ENCODE data around the gene EXOSC6. TPM values are rescaled to one million over a fixed set of nuclear protein-coding genes. Genes with fewer than 3 reads are reported as not detected.

EXOSC6 gene
- 10 to 100 TPM; 25.7 to 25.8 TPM for total RNA-seq

GRCh38 chr16:70251629-70252354 is at the start of gene EXOSC6:
Gene EXOSC6 (minus strand): TSS chr16:70251940. CDS start chr16:70251900, 40 bp downstream.

GRCh38 chr16:70298988-70299938 is 47.5 kb upstream of the EXOSC6 start, which contains the start of gene DDX19B:
Gene DDX19B (plus strand): TSS chr16:70299186. CDS start chr16:70299298, 112 bp downstream.

GRCh38 chr16:70289229-70290094 is 37.7 kb upstream of the EXOSC6 start, which contains the start of gene AARS1:
Gene AARS1 (minus strand): TSS chr16:70289506. CDS start chr16:70282763, 6,743 bp downstream.

Other genes starting within 250 kb of the EXOSC6 start
- 10 to 100 TPM; 23.8 to 25.1 TPM for gene PDPR, start 137.6 kb downstream of the EXOSC6 start, total RNA-seq
- gene CLEC18C, start 78.2 kb downstream of the EXOSC6 start, total RNA-seq, result under 1 TPM; 0.38 to 0.48 TPM
- 10 to 100 TPM; 87.7 to 89.4 TPM for gene AARS1, start 37.6 kb upstream of the EXOSC6 start, total RNA-seq
- 10 to 100 TPM; 31.3 to 31.7 TPM for gene DDX19B, start 47.2 kb upstream of the EXOSC6 start, total RNA-seq
- gene DDX19A, start 95.0 kb upstream of the EXOSC6 start, total RNA-seq, result 10 to 100 TPM; 29.6 to 35.0 TPM
- gene ST3GAL2, start 187.2 kb upstream of the EXOSC6 start, total RNA-seq, result 10 to 100 TPM; 24.9 to 25.7 TPM
- 10 to 100 TPM; 19.7 to 21.9 TPM for gene FCSK, start 202.7 kb upstream of the EXOSC6 start, total RNA-seq